ENCODE results near the gene MIEN1. TPM values are rescaled to one million over a fixed set of nuclear protein-coding genes. Genes with fewer than 3 reads are reported as not detected.

Gene MIEN1
- total RNA-seq, 6 donors from 2014 or later, result 26.2 to 54.1 (median 43.2) TPM

GRCh38 chr17:39687101-39687545, 43.2 kb downstream of the MIEN1 start:
- H3K27me3 ChIP-seq, result no peaks in the 10 kb centered on the region
- no peak for TF ChIP-seq POLR2AphosphoS5 (IDR thresholded peaks at IDR 0.05)
- no peak for TF ChIP-seq EP300 (IDR thresholded peaks at IDR 0.05)
- no peak for TF ChIP-seq POLR2A (IDR thresholded peaks at IDR 0.05)
- no peak for TF ChIP-seq CTCF (IDR thresholded peaks at IDR 0.05)
- ATAC-seq (ENCODE audit: low FRiP score in 2 of 2) (no peak), DNase-seq (no peak)
- H3K9me3 ChIP-seq, result no peaks in the 10 kb centered on the region
- WGBS, 2 donors, result 62 to 66% methylated on average over 6 of the region's 6 CpGs
- peak overlapping the region; percentile 87 to 95 (median 90) for H3K27ac ChIP-seq
- H3K36me3 ChIP-seq, result peaks cover 0 to 18% (median 4%) of the 10 kb centered on the region in 4 donors
- peak overlapping the region in 3 of 4 donors; percentile 66 to 86 (median 81) for H3K4me3 ChIP-seq
- peaks cover 8 to 18% (median 16%) of the 10 kb centered on the region in 4 donors for H3K4me1 ChIP-seq

GRCh38 chr17:39684369-39685192, 45.8 kb downstream of the MIEN1 start:
- no peak for TF ChIP-seq CTCF (IDR thresholded peaks at IDR 0.05)
- no peak for TF ChIP-seq EP300 (IDR thresholded peaks at IDR 0.05)
- no peak for TF ChIP-seq POLR2AphosphoS5 (IDR thresholded peaks at IDR 0.05)
- no peak for TF ChIP-seq POLR2A (IDR thresholded peaks at IDR 0.05)
- Histone ChIP-seq H3K27me3 (no peaks in the 10 kb centered on the region), H3K36me3 (peaks cover 0 to 29% (median 4%) of the 10 kb centered on the region in 4 donors), H3K9me3 (no peaks in the 10 kb centered on the region), H3K4me3 (no peak overlapping the region), H3K27ac (no peak overlapping the region), H3K4me1 (peaks cover 12 to 23% (median 19%) of the 10 kb centered on the region in 4 donors)
- peak in 1 of 2 donors; percentile 67 for DNase-seq
- WGBS, 2 donors, result 79 to 93% methylated on average over 11 to 12 of the region's 12 CpGs
- ATAC-seq (ENCODE audit: low FRiP score in 2 of 2), result no peak

- 95 to 98% methylated on average over 7 to 9 of the region's 9 CpGs for WGBS, 2 donors
- no peaks in the 10 kb centered on the region for H3K27me3 ChIP-seq
- peaks cover 0 to 29% (median 4%) of the 10 kb centered on the region in 4 donors for H3K36me3 ChIP-seq
- H3K4me1 ChIP-seq, result peaks cover 5 to 19% (median 12%) of the 10 kb centered on the region in 4 donors
- H3K4me3 ChIP-seq, result no peak overlapping the region
- ATAC-seq (ENCODE audit: low FRiP score in 2 of 2), result no peak
- DNase-seq, result no peak
- H3K27ac ChIP-seq, result no peak overlapping the region
- TF ChIP-seq POLR2AphosphoS5 (IDR thresholded peaks at IDR 0.05), result no peak
- TF ChIP-seq POLR2A (IDR thresholded peaks at IDR 0.05), result no peak
- no peak for TF ChIP-seq CTCF (IDR thresholded peaks at IDR 0.05)
- no peak for TF ChIP-seq EP300 (IDR thresholded peaks at IDR 0.05)
- no peaks in the 10 kb centered on the region for H3K9me3 ChIP-seq
Observed at GRCh38 chr17:39683295-39683939, 46.9 kb downstream of the MIEN1 start.

GRCh38 chr17:39679521-39680192, 50.7 kb downstream of the MIEN1 start:
- Histone ChIP-seq H3K4me3 (no peak overlapping the region), H3K27me3 (no peaks in the 10 kb centered on the region), H3K9me3 (no peaks in the 10 kb centered on the region), H3K4me1 (peaks cover 31 to 48% (median 37%) of the 10 kb centered on the region in 4 donors), H3K27ac (peak overlapping the region in 3 of 4 donors; percentile 42 to 66 (median 52)), H3K36me3 (peaks cover 0 to 27% (median 4%) of the 10 kb centered on the region in 4 donors)
- TF ChIP-seq POLR2AphosphoS5 (IDR thresholded peaks at IDR 0.05) (peak in 1 of 2 donors; percentile 22), CTCF (IDR thresholded peaks at IDR 0.05) (no peak), EP300 (IDR thresholded peaks at IDR 0.05) (no peak)
- WGBS, 2 donors, result 66 to 67% methylated on average over 10 to 12 of the region's 12 CpGs
- ATAC-seq (ENCODE audit: low FRiP score in 2 of 2) (no peak), DNase-seq (no peak)

Small RNAs within 50 kb of the gene (small RNA-seq; reads per million reads assigned to genes)
- 0.06 to 1.1 (median 0.17) reads per million in 4 donors for gene MIR4728

Other genes starting within 250 kb of the MIEN1 start
- not detected for gene NEUROD2, start 122.6 kb downstream of the MIEN1 start, total RNA-seq
- gene PPP1R1B, start 103.6 kb downstream of the MIEN1 start, total RNA-seq, result 10 to 100 TPM; 10.9 to 22.4 (median 13.8) TPM
- gene STARD3, start 93.4 kb downstream of the MIEN1 start, total RNA-seq, result 100 to 1,000 TPM in 2 of 6 donors, 10 to 100 TPM in 4; 27.5 to 315 (median 84.1) TPM
- gene TCAP, start 65.2 kb downstream of the MIEN1 start, total RNA-seq, result 1 to 10 TPM in 5 of 6 donors, under 1 TPM in 1; 0.39 to 4.2 (median 2.5) TPM
- 10 to 100 TPM in 3 of 6 donors, 1 to 10 TPM in 3; 3.1 to 21.3 (median 7.0) TPM for gene PNMT, start 62.1 kb downstream of the MIEN1 start, total RNA-seq
- 10 to 100 TPM; 15.2 to 64.0 (median 27.9) TPM for gene PGAP3, start 42.5 kb downstream of the MIEN1 start, total RNA-seq
- gene ERBB2, start 30.5 kb downstream of the MIEN1 start, total RNA-seq, result 100 to 1,000 TPM in 4 of 6 donors, 10 to 100 TPM in 2; 88.6 to 126 (median 112) TPM
- 10 to 100 TPM; 19.9 to 82.8 (median 31.1) TPM for gene GRB7, start 7.4 kb upstream of the MIEN1 start, total RNA-seq
- gene IKZF3, start 133.8 kb upstream of the MIEN1 start, total RNA-seq, result 10 to 100 TPM in 1 of 6 donors, 1 to 10 TPM in 5; 2.2 to 14.9 (median 4.9) TPM
- gene ZPBP2, start 137.7 kb upstream of the MIEN1 start, total RNA-seq, result not detected
- 10 to 100 TPM in 3 of 6 donors, 1 to 10 TPM in 3; 5.6 to 73.3 (median 17.8) TPM for gene GSDMB, start 188.1 kb upstream of the MIEN1 start, total RNA-seq
- 10 to 100 TPM; 69.9 to 99.6 (median 82.7) TPM for gene ORMDL3, start 197.1 kb upstream of the MIEN1 start, total RNA-seq
- gene LRRC3C, start 197.2 kb upstream of the MIEN1 start, total RNA-seq, result not detected
- under 1 TPM in 4 of 6 donors, not detected in 2; 0.14 to 0.61 (median 0.51) TPM for gene GSDMA, start 232.5 kb upstream of the MIEN1 start, total RNA-seq

Measured in upper lobe of left lung (tissue), 6 donors.